GM23338 (cell line): Measurements from ENCODE around the gene ATXN2. TPM values are rescaled to one million over a fixed set of nuclear protein-coding genes. Genes with fewer than 3 reads are reported as not detected.
A peak's percentile ranks its signal among the peaks of the same experiment; 100 is the strongest.

Experiments used
- ATAC-seq: fragments of 200-7000 bp; cut with Tn5 transposase; 3 replicates; pipeline ENCODE4 v1.9.1; 2020
- DNase-seq: peaks from one replicate; pipeline ENCODE4 v3.0.0-alpha.2; 2015; ENCODE audit warnings: low spot score
- H2AFZ ChIP-seq: fragments of 200-600 bp; sonication (generic); 2 replicates; pipeline ENCODE4 v1.8.0; 2016; ENCODE audit warnings: antibody characterized with exemption, mild to moderate bottlenecking, moderate library complexity
- H3F3A ChIP-seq: fragments of 200-600 bp; sonication (generic); replicated peaks from 2 replicates; pipeline ENCODE4 v1.8.0; 2017; ENCODE audit warnings: antibody characterized with exemption, mixed run types, low read depth
- H3K27ac ChIP-seq: fragments of 200-600 bp; sonication (generic); 2 replicates; pipeline ENCODE4 v1.6.1; 2016; ENCODE audit warnings: low read depth
- H3K27me3 ChIP-seq: fragments of 200-600 bp; sonication (generic); 2 replicates; pipeline ENCODE4 v1.8.0; 2016; ENCODE audit warnings: mild to moderate bottlenecking, mixed run types, moderate library complexity; ENCODE audit not compliant: insufficient read depth
- H3K36me3 ChIP-seq: fragments of 200-600 bp; sonication (generic); 2 replicates; pipeline ENCODE4 v1.8.0; 2016; ENCODE audit warnings: mild to moderate bottlenecking; ENCODE audit not compliant: insufficient read depth
- H3K4me1 ChIP-seq: fragments of 200-600 bp; sonication (generic); 2 replicates; pipeline ENCODE4 v1.8.0; 2016; ENCODE audit warnings: mild to moderate bottlenecking, moderate library complexity; ENCODE audit not compliant: insufficient read depth
- H3K4me2 ChIP-seq: fragments of 200-600 bp; sonication (generic); 2 replicates; pipeline ENCODE4 v1.7.1; 2017; ENCODE audit warnings: mixed run types
- H3K4me3 ChIP-seq: fragments of 200-600 bp; sonication (generic); 2 replicates; pipeline ENCODE4 v1.6.1; 2016; ENCODE audit warnings: mixed run types
- H3K79me2 ChIP-seq: fragments of 200-600 bp; sonication (generic); replicated peaks from 2 replicates; pipeline ENCODE4 v1.8.0; 2017; ENCODE audit warnings: mild to moderate bottlenecking; ENCODE audit not compliant: insufficient read depth
- H3K9me2 ChIP-seq: fragments of 200-600 bp; sonication (generic); 2 replicates; pipeline ENCODE4 v1.8.0; 2017; ENCODE audit not compliant: insufficient read depth
- H4K20me1 ChIP-seq: fragments of 200-600 bp; sonication (generic); replicated peaks from 2 replicates; pipeline ENCODE4 v1.8.0; 2017; ENCODE audit warnings: mild to moderate bottlenecking; ENCODE audit not compliant: insufficient read depth
- H3K27ac Mint-ChIP-seq: 2 replicates; pipeline ENCODE4 v1.8.0; 2020; ENCODE audit warnings: inconsistent platforms, mild to moderate bottlenecking, moderate library complexity, mixed read lengths
- H3K27me3 Mint-ChIP-seq: 3 replicates; pipeline ENCODE4 v1.8.0; 2022; ENCODE audit warnings: low read depth, mild to moderate bottlenecking, moderate library complexity, mixed read lengths, inconsistent platforms; ENCODE audit not compliant: insufficient read depth, poor library complexity
- H3K36me3 Mint-ChIP-seq: 3 replicates; pipeline ENCODE4 v1.8.0; 2021; ENCODE audit warnings: low read depth, mild to moderate bottlenecking, inconsistent platforms, moderate library complexity, mixed read lengths
- H3K4me1 Mint-ChIP-seq: 3 replicates; pipeline ENCODE4 v1.8.0; 2020; ENCODE audit warnings: mild to moderate bottlenecking, inconsistent platforms, mixed read lengths
- H3K4me3 Mint-ChIP-seq: 3 replicates; pipeline ENCODE4 v1.8.0; 2021; ENCODE audit warnings: moderate library complexity, mild to moderate bottlenecking, inconsistent platforms, mixed read lengths
- H3K9me3 Mint-ChIP-seq: 3 replicates; pipeline ENCODE4 v1.8.0; 2020; ENCODE audit warnings: moderate library complexity, mild to moderate bottlenecking, inconsistent platforms, mixed read lengths
- EZH2phosphoT487 ChIP-seq: fragments of 200-600 bp; sonication (generic); IDR thresholded peaks from one replicate; pipeline ENCODE4 v1.8.1; 2018; ENCODE audit warnings: antibody characterized with exemption; ENCODE audit not compliant: unreplicated experiment
- JUNB ChIP-seq: IDR thresholded peaks from one replicate; pipeline ENCODE4 v1.6.1; 2016; ENCODE audit warnings: antibody characterized with exemption; ENCODE audit not compliant: unreplicated experiment
- POLR2AphosphoS5 ChIP-seq: IDR thresholded peaks from 2 replicates; pipeline ENCODE4 v1.6.1; 2016; ENCODE audit warnings: antibody characterized with exemption, low read depth
- STAT1 ChIP-seq: IDR thresholded peaks from one replicate; pipeline ENCODE4 v1.6.1; 2016; ENCODE audit warnings: antibody characterized with exemption; ENCODE audit not compliant: unreplicated experiment
- ZNF114 ChIP-seq: fragments of 250-450 bp; sonication (Bioruptor Pico); IDR thresholded peaks from 2 replicates; pipeline ENCODE4 v1.5.0; 2020; ENCODE audit warnings: mild to moderate bottlenecking, moderate library complexity
- ZNF331 ChIP-seq: fragments of 250-450 bp; sonication (Bioruptor Pico); IDR thresholded peaks from 2 replicates; pipeline ENCODE4 v1.5.0; 2020; ENCODE audit warnings: low read depth, mild to moderate bottlenecking, moderate library complexity
- polyA plus RNA-seq: library from polyadenylated mRNA; unstranded; fragments of >200 nt; fragmentation: Nextera tagmentation; extraction: Ambion mirVana; gene quantifications from 2 replicates; pipeline ENCODE4 v1.2.1, GENCODE V29; 2016
- total RNA-seq: library from RNA; depleted of rRNA; stranded (reverse); fragments of >200 nt; shearing (Covaris generic); gene quantifications from 2 replicates; pipeline ENCODE4 v1.2.3, GENCODE V29; 2014
- TF ChIP-seq, protein P1 (sequence below): fragments of 250-450 bp; sonication (Bioruptor Pico); IDR thresholded peaks from 2 replicates; pipeline ENCODE4 v1.5.0; 2020; ENCODE audit warnings: mild to moderate bottlenecking, moderate library complexity
- TF ChIP-seq, protein P2 (sequence below): IDR thresholded peaks from one replicate; pipeline ENCODE4 v1.6.1; 2018; ENCODE audit warnings: antibody characterized with exemption; ENCODE audit not compliant: unreplicated experiment
- TF ChIP-seq, protein P3 (sequence below): IDR thresholded peaks from 2 replicates; pipeline ENCODE4 v1.6.1; 2016; ENCODE audit warnings: antibody characterized with exemption
- TF ChIP-seq, protein P4 (sequence below), 2 experiments: fragments of 200-600 bp in 1 of 2; sonication (generic) in 1 of 2; conservative IDR thresholded peaks; 2 replicates each; pipeline versions ENCODE4 v1.5.1 to v1.6.1; 2016 to 2017; ENCODE audit warnings: antibody characterized with exemption in 2 of 2, low read depth in 2 of 2, mild to moderate bottlenecking in 2 of 2, moderate library complexity in 1 of 2

ATXN2 gene
- total and polyA plus RNA-seq, 2 experiments from 2014 or later = 44.8 to 59.5 TPM

DNA sequence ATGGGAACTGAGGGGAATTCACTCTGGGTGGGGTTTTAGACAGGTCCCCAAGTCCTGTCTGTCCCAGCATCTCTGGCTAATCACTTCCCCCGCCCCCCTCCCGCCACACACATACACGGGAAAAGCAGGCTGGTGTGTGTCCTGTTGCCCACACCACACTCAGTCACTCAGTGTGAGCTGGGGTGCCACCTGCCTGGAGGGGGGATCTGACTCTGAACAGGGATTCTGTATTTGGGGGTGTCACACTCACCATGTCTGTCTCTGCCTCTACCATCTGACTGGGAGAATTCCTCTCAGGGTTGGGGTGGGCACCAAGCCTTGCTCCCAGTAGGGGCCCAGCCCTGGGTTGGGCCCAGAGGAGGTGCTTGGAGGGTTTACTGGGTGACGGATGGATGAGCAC is 162.3 kb downstream of the ATXN2 start (continued):
- TF ChIP-seq, protein P1, sequence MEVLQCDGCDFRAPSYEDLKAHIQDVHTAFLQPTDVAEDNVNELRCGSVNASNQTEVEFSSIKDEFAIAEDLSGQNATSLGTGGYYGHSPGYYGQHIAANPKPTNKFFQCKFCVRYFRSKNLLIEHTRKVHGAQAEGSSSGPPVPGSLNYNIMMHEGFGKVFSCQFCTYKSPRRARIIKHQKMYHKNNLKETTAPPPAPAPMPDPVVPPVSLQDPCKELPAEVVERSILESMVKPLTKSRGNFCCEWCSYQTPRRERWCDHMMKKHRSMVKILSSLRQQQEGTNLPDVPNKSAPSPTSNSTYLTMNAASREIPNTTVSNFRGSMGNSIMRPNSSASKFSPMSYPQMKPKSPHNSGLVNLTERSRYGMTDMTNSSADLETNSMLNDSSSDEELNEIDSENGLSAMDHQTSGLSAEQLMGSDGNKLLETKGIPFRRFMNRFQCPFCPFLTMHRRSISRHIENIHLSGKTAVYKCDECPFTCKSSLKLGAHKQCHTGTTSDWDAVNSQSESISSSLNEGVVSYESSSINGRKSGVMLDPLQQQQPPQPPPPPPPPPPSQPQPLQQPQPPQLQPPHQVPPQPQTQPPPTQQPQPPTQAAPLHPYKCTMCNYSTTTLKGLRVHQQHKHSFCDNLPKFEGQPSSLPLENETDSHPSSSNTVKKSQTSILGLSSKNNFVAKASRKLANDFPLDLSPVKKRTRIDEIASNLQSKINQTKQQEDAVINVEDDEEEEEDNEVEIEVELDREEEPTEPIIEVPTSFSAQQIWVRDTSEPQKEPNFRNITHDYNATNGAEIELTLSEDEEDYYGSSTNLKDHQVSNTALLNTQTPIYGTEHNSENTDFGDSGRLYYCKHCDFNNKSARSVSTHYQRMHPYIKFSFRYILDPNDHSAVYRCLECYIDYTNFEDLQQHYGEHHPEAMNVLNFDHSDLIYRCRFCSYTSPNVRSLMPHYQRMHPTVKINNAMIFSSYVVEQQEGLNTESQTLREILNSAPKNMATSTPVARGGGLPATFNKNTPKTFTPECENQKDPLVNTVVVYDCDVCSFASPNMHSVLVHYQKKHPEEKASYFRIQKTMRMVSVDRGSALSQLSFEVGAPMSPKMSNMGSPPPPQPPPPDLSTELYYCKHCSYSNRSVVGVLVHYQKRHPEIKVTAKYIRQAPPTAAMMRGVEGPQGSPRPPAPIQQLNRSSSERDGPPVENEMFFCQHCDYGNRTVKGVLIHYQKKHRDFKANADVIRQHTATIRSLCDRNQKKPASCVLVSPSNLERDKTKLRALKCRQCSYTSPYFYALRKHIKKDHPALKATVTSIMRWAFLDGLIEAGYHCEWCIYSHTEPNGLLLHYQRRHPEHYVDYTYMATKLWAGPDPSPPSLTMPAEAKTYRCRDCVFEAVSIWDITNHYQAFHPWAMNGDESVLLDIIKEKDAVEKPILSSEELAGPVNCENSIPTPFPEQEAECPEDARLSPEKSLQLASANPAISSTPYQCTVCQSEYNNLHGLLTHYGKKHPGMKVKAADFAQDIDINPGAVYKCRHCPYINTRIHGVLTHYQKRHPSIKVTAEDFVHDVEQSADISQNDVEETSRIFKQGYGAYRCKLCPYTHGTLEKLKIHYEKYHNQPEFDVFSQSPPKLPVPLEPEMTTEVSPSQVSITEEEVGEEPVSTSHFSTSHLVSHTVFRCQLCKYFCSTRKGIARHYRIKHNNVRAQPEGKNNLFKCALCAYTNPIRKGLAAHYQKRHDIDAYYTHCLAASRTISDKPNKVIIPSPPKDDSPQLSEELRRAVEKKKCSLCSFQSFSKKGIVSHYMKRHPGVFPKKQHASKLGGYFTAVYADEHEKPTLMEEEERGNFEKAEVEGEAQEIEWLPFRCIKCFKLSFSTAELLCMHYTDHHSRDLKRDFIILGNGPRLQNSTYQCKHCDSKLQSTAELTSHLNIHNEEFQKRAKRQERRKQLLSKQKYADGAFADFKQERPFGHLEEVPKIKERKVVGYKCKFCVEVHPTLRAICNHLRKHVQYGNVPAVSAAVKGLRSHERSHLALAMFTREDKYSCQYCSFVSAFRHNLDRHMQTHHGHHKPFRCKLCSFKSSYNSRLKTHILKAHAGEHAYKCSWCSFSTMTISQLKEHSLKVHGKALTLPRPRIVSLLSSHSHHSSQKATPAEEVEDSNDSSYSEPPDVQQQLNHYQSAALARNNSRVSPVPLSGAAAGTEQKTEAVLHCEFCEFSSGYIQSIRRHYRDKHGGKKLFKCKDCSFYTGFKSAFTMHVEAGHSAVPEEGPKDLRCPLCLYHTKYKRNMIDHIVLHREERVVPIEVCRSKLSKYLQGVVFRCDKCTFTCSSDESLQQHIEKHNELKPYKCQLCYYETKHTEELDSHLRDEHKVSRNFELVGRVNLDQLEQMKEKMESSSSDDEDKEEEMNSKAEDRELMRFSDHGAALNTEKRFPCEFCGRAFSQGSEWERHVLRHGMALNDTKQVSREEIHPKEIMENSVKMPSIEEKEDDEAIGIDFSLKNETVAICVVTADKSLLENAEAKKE = no peak
- TF ChIP-seq POLR2AphosphoS5 (no peak), STAT1 (no peak), JUNB (no peak), EZH2phosphoT487 (no peak)

DNA sequence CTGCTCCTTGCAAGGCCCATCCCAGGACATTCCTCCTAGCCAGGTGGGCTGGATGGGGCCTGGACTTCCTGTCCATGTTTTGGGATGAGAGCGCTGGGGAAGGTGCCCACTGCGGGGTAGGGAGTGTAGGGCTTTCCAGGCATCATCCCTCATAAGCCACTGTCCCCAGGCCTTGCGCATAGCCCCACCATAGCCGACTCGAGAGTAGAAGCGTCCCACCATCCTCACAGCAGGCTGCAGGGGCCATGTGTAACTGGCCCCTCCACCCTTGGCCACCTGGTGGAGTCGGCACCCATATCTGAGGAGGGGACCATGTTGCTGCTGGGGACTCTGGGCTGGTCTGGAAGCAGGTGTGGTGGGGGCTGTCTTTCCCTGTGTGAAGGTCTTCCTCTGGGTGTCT is 162.8 kb downstream of the ATXN2 start:
- H3K9me2 ChIP-seq = no peaks in the 10 kb centered on the region
- Mint-ChIP-seq H3K9me3 (no peaks in the 10 kb centered on the region; the same call in 2 of the 3 replicates), H3K27me3 (peaks cover 23% of the 10 kb centered on the region), H3K36me3 (peaks cover 27% of the 10 kb centered on the region), H3K4me3 (no peak overlapping the region; the same call in 2 of the 3 replicates), H3K27ac (no peak overlapping the region; the same call in 1 of the 2 replicates), H3K4me1 (peaks cover 64% of the 10 kb centered on the region)
- DNase-seq = peak; percentile 37
- ATAC-seq = no peak
- TF ChIP-seq, protein P2, sequence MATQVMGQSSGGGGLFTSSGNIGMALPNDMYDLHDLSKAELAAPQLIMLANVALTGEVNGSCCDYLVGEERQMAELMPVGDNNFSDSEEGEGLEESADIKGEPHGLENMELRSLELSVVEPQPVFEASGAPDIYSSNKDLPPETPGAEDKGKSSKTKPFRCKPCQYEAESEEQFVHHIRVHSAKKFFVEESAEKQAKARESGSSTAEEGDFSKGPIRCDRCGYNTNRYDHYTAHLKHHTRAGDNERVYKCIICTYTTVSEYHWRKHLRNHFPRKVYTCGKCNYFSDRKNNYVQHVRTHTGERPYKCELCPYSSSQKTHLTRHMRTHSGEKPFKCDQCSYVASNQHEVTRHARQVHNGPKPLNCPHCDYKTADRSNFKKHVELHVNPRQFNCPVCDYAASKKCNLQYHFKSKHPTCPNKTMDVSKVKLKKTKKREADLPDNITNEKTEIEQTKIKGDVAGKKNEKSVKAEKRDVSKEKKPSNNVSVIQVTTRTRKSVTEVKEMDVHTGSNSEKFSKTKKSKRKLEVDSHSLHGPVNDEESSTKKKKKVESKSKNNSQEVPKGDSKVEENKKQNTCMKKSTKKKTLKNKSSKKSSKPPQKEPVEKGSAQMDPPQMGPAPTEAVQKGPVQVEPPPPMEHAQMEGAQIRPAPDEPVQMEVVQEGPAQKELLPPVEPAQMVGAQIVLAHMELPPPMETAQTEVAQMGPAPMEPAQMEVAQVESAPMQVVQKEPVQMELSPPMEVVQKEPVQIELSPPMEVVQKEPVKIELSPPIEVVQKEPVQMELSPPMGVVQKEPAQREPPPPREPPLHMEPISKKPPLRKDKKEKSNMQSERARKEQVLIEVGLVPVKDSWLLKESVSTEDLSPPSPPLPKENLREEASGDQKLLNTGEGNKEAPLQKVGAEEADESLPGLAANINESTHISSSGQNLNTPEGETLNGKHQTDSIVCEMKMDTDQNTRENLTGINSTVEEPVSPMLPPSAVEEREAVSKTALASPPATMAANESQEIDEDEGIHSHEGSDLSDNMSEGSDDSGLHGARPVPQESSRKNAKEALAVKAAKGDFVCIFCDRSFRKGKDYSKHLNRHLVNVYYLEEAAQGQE = no peak
- TF ChIP-seq JUNB (no peak), ZNF331 (CRISPR knock-in tag) (no peak), ZNF114 (CRISPR knock-in tag) (no peak)
- TF ChIP-seq, protein P3, sequence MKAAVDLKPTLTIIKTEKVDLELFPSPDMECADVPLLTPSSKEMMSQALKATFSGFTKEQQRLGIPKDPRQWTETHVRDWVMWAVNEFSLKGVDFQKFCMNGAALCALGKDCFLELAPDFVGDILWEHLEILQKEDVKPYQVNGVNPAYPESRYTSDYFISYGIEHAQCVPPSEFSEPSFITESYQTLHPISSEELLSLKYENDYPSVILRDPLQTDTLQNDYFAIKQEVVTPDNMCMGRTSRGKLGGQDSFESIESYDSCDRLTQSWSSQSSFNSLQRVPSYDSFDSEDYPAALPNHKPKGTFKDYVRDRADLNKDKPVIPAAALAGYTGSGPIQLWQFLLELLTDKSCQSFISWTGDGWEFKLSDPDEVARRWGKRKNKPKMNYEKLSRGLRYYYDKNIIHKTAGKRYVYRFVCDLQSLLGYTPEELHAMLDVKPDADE = no peak
- TF ChIP-seq, protein P4, sequence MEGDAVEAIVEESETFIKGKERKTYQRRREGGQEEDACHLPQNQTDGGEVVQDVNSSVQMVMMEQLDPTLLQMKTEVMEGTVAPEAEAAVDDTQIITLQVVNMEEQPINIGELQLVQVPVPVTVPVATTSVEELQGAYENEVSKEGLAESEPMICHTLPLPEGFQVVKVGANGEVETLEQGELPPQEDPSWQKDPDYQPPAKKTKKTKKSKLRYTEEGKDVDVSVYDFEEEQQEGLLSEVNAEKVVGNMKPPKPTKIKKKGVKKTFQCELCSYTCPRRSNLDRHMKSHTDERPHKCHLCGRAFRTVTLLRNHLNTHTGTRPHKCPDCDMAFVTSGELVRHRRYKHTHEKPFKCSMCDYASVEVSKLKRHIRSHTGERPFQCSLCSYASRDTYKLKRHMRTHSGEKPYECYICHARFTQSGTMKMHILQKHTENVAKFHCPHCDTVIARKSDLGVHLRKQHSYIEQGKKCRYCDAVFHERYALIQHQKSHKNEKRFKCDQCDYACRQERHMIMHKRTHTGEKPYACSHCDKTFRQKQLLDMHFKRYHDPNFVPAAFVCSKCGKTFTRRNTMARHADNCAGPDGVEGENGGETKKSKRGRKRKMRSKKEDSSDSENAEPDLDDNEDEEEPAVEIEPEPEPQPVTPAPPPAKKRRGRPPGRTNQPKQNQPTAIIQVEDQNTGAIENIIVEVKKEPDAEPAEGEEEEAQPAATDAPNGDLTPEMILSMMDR (conservative IDR thresholded peaks at IDR 0.05; ENCODE audit: low read depth in 2 of 2) = no peak
- H2AFZ ChIP-seq = no peak overlapping the region
- H3F3A ChIP-seq = peaks cover 9% of the 10 kb centered on the region; the same call in 1 of the 2 replicates
- H3K79me2 ChIP-seq = peaks cover 100% of the 10 kb centered on the region
- H3K27ac ChIP-seq = peak overlapping the region; percentile 59; the same call in 1 of the 2 replicates
- H3K4me3 ChIP-seq = no peak overlapping the region
- H3K27me3 ChIP-seq = no peaks in the 10 kb centered on the region
- peaks cover 23% of the 10 kb centered on the region for H4K20me1 ChIP-seq
- peak overlapping the region; percentile 32; the same call in 1 of the 2 replicates for H3K4me2 ChIP-seq
- no peaks in the 10 kb centered on the region for H3K36me3 ChIP-seq
- peaks cover 49% of the 10 kb centered on the region for H3K4me1 ChIP-seq
